Panc1 (cell line): Measurements from ENCODE around the gene PPARG.

Experiments used
- CTCF ChIP-seq: fragments of 450-650 bp; IDR thresholded peaks from 2 replicates; pipeline ENCODE4 v1.5.1; 2017; ENCODE audit warnings: mild to moderate bottlenecking
- POLR2AphosphoS5 ChIP-seq: IDR thresholded peaks from 2 replicates; pipeline ENCODE4 v1.6.1; 2012; ENCODE audit warnings: mild to moderate bottlenecking, low read depth, low read length, moderate library complexity
- REST ChIP-seq, 2 experiments: IDR thresholded peaks; 2 replicates each; pipeline ENCODE4 v1.6.1; 2011 to 2012; ENCODE audit warnings: low read depth in 2 of 2, control low read depth in 1 of 2, low read length in 1 of 2, mild to moderate bottlenecking in 1 of 2, moderate library complexity in 1 of 2; ENCODE audit not compliant: insufficient read depth in 1 of 2
- SIN3A ChIP-seq: IDR thresholded peaks from 2 replicates; pipeline ENCODE4 v1.6.1; 2012; ENCODE audit warnings: low read depth, mild to moderate bottlenecking, low read length, moderate library complexity, borderline replicate concordance; ENCODE audit not compliant: insufficient read depth
- TCF7L2 ChIP-seq: IDR thresholded peaks from 2 replicates; pipeline ENCODE4 v1.6.1; 2011; ENCODE audit warnings: mild to moderate bottlenecking, low read depth, low read length, inconsistent platforms

GRCh38 chr3:12275974-12276650, 12.8 kb upstream of the PPARG start:
- no peak for TF ChIP-seq CTCF
- TF ChIP-seq POLR2AphosphoS5 = no peak
- TF ChIP-seq TCF7L2 = no peak
- TF ChIP-seq REST (IDR thresholded peaks at IDR 0.05; ENCODE audit: insufficient read depth in 1 of 2, low read depth in 2 of 2, low read length in 1 of 2) = no peak
- no peak for TF ChIP-seq SIN3A
